ENCODE data around the gene GALNT6. TPM values are rescaled to one million over a fixed set of nuclear protein-coding genes. Genes with fewer than 3 reads are reported as not detected.

GALNT6 gene
- total RNA-seq, 6 experiments from 2014 or later, result 68.2 to 93.9 (median 71.7) TPM

DNA sequence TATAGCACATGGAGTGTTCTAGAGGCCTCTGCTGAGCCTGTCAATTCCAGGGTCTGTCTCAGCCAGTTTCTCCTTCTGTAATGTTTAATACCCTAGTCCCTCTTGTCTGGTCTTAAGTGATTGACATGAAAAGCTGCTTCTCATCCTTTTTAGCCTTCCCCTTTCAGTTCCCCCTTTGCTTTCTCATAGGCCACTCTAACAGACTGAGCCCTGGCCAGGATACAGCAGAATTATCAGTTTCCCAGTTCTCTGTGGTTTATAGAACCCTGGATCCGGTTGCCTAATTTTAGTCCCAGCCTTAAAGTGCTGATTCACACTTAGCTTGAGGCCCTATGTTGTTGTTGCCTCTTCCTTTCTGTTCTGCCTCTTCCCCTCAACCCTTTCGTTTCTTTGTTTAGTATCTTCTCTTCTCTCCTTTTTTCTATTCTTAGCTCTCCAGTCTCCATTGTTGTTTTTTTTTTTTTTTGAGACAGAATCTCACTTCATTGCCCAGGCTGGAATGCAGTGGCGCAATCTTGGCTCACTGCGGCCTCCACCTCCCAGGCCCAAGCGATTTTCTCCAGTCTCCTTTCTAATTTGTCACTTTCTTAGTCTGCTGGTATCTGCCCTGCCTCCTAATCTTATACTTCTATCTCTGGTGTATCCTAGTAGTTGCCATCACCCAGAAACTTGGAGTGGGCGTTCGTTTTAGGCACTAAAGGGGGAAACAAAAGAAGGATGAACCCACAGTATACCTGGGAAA lies 64.3 kb downstream of the GALNT6 start:
- Mint-ChIP-seq H3K27me3 (ENCODE audit: insufficient read depth) (peaks cover 3% of the 10 kb centered on the region), H3K4me1 (ENCODE audit: low read depth) (peaks cover 25% of the 10 kb centered on the region), H3K36me3 (ENCODE audit: low read depth) (no peaks in the 10 kb centered on the region), H3K27ac (peak overlapping the region; percentile 94), H3K9me3 (no peaks in the 10 kb centered on the region), H3K4me3 (peak overlapping the region; percentile 66)
- peak; percentile 39 for DNase-seq
- no peak for TF ChIP-seq CTCF (IDR thresholded peaks at IDR 0.05)

GRCh38 chr12:51324953-51325352 lies 66.3 kb downstream of the GALNT6 start:
- H3K9me3 Mint-ChIP-seq, result no peaks in the 10 kb centered on the region
- H3K27ac Mint-ChIP-seq, result no peak overlapping the region
- peaks cover 4% of the 10 kb centered on the region for H3K27me3 Mint-ChIP-seq (ENCODE audit: insufficient read depth)
- no peak overlapping the region for H3K4me3 Mint-ChIP-seq
- DNase-seq, result no peak
- H3K36me3 Mint-ChIP-seq (ENCODE audit: low read depth), result no peaks in the 10 kb centered on the region
- TF ChIP-seq CTCF (IDR thresholded peaks at IDR 0.05), result no peak
- peaks cover 35% of the 10 kb centered on the region for H3K4me1 Mint-ChIP-seq (ENCODE audit: low read depth)

DNA sequence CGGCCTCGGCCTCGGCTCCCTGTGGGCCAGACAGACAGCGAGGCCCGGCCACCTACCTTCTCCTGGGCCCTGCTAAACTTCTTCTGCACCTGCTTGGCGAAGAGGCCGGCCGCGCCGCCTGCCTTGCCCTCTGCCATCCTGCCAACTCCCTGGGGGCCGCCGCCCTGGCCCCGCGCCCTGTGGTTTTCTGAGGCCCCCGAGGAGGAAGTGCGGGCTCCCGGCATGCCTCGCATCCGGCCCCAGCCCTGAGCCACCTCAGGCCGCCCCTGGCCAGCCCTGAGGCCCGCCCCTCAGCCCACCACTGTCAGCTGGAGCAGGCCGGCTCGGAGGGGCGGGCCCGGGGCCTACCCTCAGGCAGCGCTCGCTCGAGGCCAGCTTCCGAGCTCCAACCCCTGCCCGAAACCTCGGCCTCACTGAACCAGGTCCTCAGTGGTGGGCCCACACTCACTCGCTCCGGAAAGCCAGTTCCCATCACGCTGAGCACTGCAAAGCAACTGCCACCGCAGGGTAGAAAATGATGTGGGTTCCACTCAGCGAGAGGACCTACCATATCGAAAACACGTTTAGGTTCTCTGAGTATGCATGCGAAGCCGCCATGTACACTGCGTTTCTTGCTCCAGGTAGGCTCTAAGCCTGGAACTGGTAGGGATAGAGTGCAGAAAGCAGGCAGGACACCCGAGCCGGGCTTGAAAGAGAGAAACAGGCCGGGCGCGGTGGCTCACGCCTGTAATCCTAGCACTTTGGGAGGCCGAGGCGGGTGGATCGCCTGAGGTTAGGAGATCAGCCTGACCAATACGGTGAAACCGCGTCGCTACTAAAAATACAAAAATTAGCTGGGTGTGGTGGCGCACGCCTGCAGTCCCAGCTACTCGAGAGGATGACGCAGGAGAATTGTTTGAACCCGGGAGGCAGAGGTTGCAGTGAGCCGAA lies 67.0 kb downstream of the GALNT6 start, which contains the start of gene BIN2:
Gene BIN2 (minus strand): TSS at position 209 of the 930 bp plus-strand sequence. CDS start 72 bp downstream, at position 137.
- TF ChIP-seq CTCF (IDR thresholded peaks at IDR 0.05), result no peak
- no peaks in the 10 kb centered on the region for H3K36me3 Mint-ChIP-seq (ENCODE audit: low read depth)
- DNase-seq, result no peak

GRCh38 chr12:51323317-51323960 lies 67.8 kb downstream of the GALNT6 start:
- H3K27ac Mint-ChIP-seq, result no peak overlapping the region
- TF ChIP-seq CTCF (IDR thresholded peaks at IDR 0.05), result no peak
- DNase-seq, result no peak
- no peak overlapping the region for H3K4me3 Mint-ChIP-seq
- H3K4me1 Mint-ChIP-seq (ENCODE audit: low read depth), result peaks cover 35% of the 10 kb centered on the region
- H3K9me3 Mint-ChIP-seq, result no peaks in the 10 kb centered on the region
- no peaks in the 10 kb centered on the region for H3K36me3 Mint-ChIP-seq (ENCODE audit: low read depth)
- peaks cover 6% of the 10 kb centered on the region for H3K27me3 Mint-ChIP-seq (ENCODE audit: insufficient read depth)

More for the DNA sequence above, 67.0 kb downstream of the GALNT6 start, which contains the start of gene BIN2:
- Mint-ChIP-seq H3K4me3 (no peak within 1 kb of the TSS), H3K27me3 (ENCODE audit: insufficient read depth) (peaks cover 6% of the 10 kb centered on the region), H3K9me3 (no peaks in the 10 kb centered on the region), H3K27ac (no peak within 1 kb of the TSS), H3K4me1 (ENCODE audit: low read depth) (peaks cover 31% of the 10 kb centered on the region)

DNA sequence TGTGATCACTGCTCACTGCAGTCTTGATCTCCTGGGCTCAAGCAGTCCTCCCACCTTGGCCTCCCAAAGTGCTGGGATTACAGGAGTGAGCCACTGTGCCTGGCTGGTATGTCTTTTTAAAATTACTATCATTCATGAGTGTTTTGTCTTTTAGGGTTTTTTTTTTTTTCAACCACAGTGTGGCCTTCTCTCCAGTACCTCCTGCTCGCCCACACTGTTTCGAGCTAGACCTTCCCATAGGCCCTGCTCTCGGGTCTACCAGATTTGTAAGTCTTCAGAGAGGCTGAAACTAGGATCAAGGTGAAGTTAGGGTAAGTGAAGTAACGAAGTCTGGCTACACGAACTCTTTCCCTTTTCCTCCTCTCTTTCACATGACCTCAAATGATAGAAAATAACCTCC lies 68.8 kb downstream of the GALNT6 start:
- DNase-seq, result no peak
- no peak overlapping the region for H3K4me3 Mint-ChIP-seq
- H3K27ac Mint-ChIP-seq, result no peak overlapping the region
- no peaks in the 10 kb centered on the region for H3K9me3 Mint-ChIP-seq
- H3K27me3 Mint-ChIP-seq (ENCODE audit: insufficient read depth), result peaks cover 6% of the 10 kb centered on the region
- H3K36me3 Mint-ChIP-seq (ENCODE audit: low read depth), result no peaks in the 10 kb centered on the region
- no peak for TF ChIP-seq CTCF (IDR thresholded peaks at IDR 0.05)
- peaks cover 35% of the 10 kb centered on the region for H3K4me1 Mint-ChIP-seq (ENCODE audit: low read depth)
